Testis (tissue), 3 donors: ENCODE data around the gene ATG4A. TPM values are rescaled to one million over a fixed set of nuclear protein-coding genes. Genes with fewer than 3 reads are reported as not detected.

Experiments used
- DNase-seq: peaks from one replicate; pipeline ENCODE4 v3.0.0-alpha.2; 2019
- H3K27ac ChIP-seq, 2 donors: fragments of 200-600 bp; sonication (generic); one replicate each; pipeline ENCODE4 v1.5.1; 2019
- H3K27me3 ChIP-seq: fragments of 200-600 bp; sonication (generic); one replicate; pipeline ENCODE4 v1.5.1; 2019
- H3K36me3 ChIP-seq: fragments of 200-600 bp; sonication (generic); one replicate; pipeline ENCODE4 v1.5.1; 2017; ENCODE audit warnings: low read depth; ENCODE audit errors: missing control alignments
- H3K4me1 ChIP-seq: fragments of 200-600 bp; sonication (generic); one replicate; pipeline ENCODE4 v1.5.1; 2019
- H3K4me3 ChIP-seq, 2 donors: fragments of 200-600 bp; sonication (generic); one replicate each; pipeline ENCODE4 v1.5.1; 2017 to 2019
- H3K9me3 ChIP-seq: fragments of 200-600 bp; sonication (generic); one replicate; pipeline ENCODE4 v1.5.1; 2017
- POLR2A ChIP-seq: fragments of 450-650 bp; IDR thresholded peaks from one replicate; pipeline ENCODE4 v1.6.1; 2017; ENCODE audit warnings: antibody characterized with exemption, mild to moderate bottlenecking, moderate library complexity
- WGBS, 2 donors: methylation state at CpG; one replicate each; pipeline ENCODE4 v1.1.5; 2018; 5-methylcytosine and 5-hydroxymethylcytosine counted together
- intact Hi-C: fragments of 100-400 bp; cut with DNase I; formaldehyde crosslinking; loops from one replicate; pipeline ENCODE4 v1.15.1; 2023; ENCODE audit warnings: low total_unique reads
- polyA plus RNA-seq: library from polyadenylated mRNA; stranded (reverse); fragments of 350-450 nt; fragmentation: Illumina TruSeq; extraction: RNeasy Lipid Tissue Mini Kit (QIAGEN cat#74804); gene quantifications from one replicate; pipeline ENCODE4 v1.2.3, GENCODE V29; 2014; ENCODE audit warnings: low read depth, low replicate concordance; ENCODE audit not compliant: insufficient read depth
- total RNA-seq, 2 donors: library from RNA; depleted of rRNA; stranded (reverse); fragments of >200 nt; gene quantifications; one replicate each; pipeline ENCODE4 v1.2.3, GENCODE V29; 2016
- TF ChIP-seq, protein P1 (sequence below), 3 experiments: fragments of 450-650 bp in 2 of 3; fragments of 200-600 bp in 1 of 3; sonication (generic) in 1 of 3; IDR thresholded peaks; one replicate each; pipeline ENCODE4 v1.5.1; 2016 to 2019; ENCODE audit warnings: antibody characterized with exemption in 3 of 3, mild to moderate bottlenecking in 2 of 3, moderate library complexity in 1 of 3

ATG4A gene
- total and polyA plus RNA-seq, 3 donors from 2014 or later, result 8.5 to 9.0 (median 8.8) TPM

- H3K27ac ChIP-seq, result no peak overlapping the region
- no peak overlapping the region for H3K4me3 ChIP-seq
- no peaks in the 10 kb centered on the region for H3K36me3 ChIP-seq
- intact Hi-C loops, result no loop called here
- H3K9me3 ChIP-seq, result no peaks in the 10 kb centered on the region
- TF ChIP-seq, protein P1, sequence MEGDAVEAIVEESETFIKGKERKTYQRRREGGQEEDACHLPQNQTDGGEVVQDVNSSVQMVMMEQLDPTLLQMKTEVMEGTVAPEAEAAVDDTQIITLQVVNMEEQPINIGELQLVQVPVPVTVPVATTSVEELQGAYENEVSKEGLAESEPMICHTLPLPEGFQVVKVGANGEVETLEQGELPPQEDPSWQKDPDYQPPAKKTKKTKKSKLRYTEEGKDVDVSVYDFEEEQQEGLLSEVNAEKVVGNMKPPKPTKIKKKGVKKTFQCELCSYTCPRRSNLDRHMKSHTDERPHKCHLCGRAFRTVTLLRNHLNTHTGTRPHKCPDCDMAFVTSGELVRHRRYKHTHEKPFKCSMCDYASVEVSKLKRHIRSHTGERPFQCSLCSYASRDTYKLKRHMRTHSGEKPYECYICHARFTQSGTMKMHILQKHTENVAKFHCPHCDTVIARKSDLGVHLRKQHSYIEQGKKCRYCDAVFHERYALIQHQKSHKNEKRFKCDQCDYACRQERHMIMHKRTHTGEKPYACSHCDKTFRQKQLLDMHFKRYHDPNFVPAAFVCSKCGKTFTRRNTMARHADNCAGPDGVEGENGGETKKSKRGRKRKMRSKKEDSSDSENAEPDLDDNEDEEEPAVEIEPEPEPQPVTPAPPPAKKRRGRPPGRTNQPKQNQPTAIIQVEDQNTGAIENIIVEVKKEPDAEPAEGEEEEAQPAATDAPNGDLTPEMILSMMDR (IDR thresholded peaks at IDR 0.05), result no peak
- TF ChIP-seq POLR2A, result no peak
- DNase-seq, result no peak
- WGBS, 2 donors, result 81 to 92% methylated on average over 4 to 7 of the region's 7 CpGs
- no peaks in the 10 kb centered on the region for H3K27me3 ChIP-seq
- no peaks in the 10 kb centered on the region for H3K4me1 ChIP-seq
Measured at GRCh38 chrX:108163333-108164082, 71.9 kb downstream of the ATG4A start.

GRCh38 chrX:108165383-108166111, 74.0 kb downstream of the ATG4A start:
- intact Hi-C loops, result no loop called here
- WGBS, 2 donors, result 70 to 75% methylated on average over 3 to 7 of the region's 7 CpGs
- peak; percentile 47 for DNase-seq

GRCh38 chrX:108167211-108167872, 75.8 kb downstream of the ATG4A start:
- DNase-seq, result no peak
- no peak overlapping the region for H3K27ac ChIP-seq
- H3K9me3 ChIP-seq, result no peaks in the 10 kb centered on the region
- intact Hi-C loops, result no loop called here
- TF ChIP-seq, protein P1 (IDR thresholded peaks at IDR 0.05), result no peak
- no peak for TF ChIP-seq POLR2A
- H3K36me3 ChIP-seq, result no peaks in the 10 kb centered on the region
- no peaks in the 10 kb centered on the region for H3K27me3 ChIP-seq
- H3K4me3 ChIP-seq, result no peak overlapping the region
- no peaks in the 10 kb centered on the region for H3K4me1 ChIP-seq
- 79 to 90% methylated on average over 5 of the region's 5 CpGs for WGBS, 2 donors

More at GRCh38 chrX:108165383-108166111, 74.0 kb downstream of the ATG4A start:
- H3K4me3 ChIP-seq, result no peak overlapping the region
- no peaks in the 10 kb centered on the region for H3K9me3 ChIP-seq
- no peak overlapping the region for H3K27ac ChIP-seq
- H3K27me3 ChIP-seq, result no peaks in the 10 kb centered on the region
- no peaks in the 10 kb centered on the region for H3K36me3 ChIP-seq
- TF ChIP-seq, protein P1 (IDR thresholded peaks at IDR 0.05), result peak in 2 of 3 experiments; percentile 16 to 29
- no peak for TF ChIP-seq POLR2A
- no peaks in the 10 kb centered on the region for H3K4me1 ChIP-seq

- H3K36me3 ChIP-seq, result no peaks in the 10 kb centered on the region
- no peaks in the 10 kb centered on the region for H3K4me1 ChIP-seq
- no peaks in the 10 kb centered on the region for H3K9me3 ChIP-seq
- H3K4me3 ChIP-seq, result no peak overlapping the region
- no peak for DNase-seq
- no peaks in the 10 kb centered on the region for H3K27me3 ChIP-seq
- TF ChIP-seq, protein P1 (IDR thresholded peaks at IDR 0.05), result no peak
- no peak for TF ChIP-seq POLR2A
- intact Hi-C loops, result no loop called here
- no peak overlapping the region for H3K27ac ChIP-seq
- WGBS, 2 donors, result 94 to 95% methylated on average over 6 to 9 of the region's 9 CpGs
Measured at GRCh38 chrX:108168961-108169740, 77.6 kb downstream of the ATG4A start.
